ENCODE measurements around the gene GOPC. TPM values are rescaled to one million over a fixed set of nuclear protein-coding genes. Genes with fewer than 3 reads are reported as not detected.

Gene GOPC
- total RNA-seq, 1 donor from 2014 or later, result 35.1 TPM

DNA sequence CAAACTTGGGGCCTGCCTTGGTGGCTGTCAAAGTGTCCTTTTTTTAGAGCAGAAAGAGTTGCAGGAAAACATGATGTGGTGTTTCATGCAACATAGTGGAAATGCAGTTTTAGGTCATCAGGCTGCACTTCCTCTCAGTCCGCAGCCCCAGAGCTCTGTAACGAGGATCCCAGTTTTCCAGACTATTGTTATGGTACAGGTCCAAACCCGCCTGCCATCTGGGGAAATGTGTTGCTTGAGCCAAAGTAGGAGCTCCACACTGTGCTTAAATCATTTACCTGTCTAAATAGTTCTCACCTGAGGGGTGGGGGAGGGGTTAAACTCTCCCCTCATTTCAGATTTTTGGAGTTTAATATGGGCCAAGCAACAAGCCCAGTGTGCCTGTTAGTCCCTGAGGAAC is 59.8 kb downstream of the GOPC start:
- no peak overlapping the region for H3K4me3 Mint-ChIP-seq (ENCODE audit: unreplicated experiment)
- TF ChIP-seq, protein P1, sequence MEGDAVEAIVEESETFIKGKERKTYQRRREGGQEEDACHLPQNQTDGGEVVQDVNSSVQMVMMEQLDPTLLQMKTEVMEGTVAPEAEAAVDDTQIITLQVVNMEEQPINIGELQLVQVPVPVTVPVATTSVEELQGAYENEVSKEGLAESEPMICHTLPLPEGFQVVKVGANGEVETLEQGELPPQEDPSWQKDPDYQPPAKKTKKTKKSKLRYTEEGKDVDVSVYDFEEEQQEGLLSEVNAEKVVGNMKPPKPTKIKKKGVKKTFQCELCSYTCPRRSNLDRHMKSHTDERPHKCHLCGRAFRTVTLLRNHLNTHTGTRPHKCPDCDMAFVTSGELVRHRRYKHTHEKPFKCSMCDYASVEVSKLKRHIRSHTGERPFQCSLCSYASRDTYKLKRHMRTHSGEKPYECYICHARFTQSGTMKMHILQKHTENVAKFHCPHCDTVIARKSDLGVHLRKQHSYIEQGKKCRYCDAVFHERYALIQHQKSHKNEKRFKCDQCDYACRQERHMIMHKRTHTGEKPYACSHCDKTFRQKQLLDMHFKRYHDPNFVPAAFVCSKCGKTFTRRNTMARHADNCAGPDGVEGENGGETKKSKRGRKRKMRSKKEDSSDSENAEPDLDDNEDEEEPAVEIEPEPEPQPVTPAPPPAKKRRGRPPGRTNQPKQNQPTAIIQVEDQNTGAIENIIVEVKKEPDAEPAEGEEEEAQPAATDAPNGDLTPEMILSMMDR (IDR thresholded peaks at IDR 0.05), result no peak
- no peaks in the 10 kb centered on the region for H3K27me3 Mint-ChIP-seq (ENCODE audit: low read depth)
- no peaks in the 10 kb centered on the region for H3K9me3 Mint-ChIP-seq (ENCODE audit: low read depth)
- DNase-seq (ENCODE audit: low spot score), result no peak
- peaks cover 25% of the 10 kb centered on the region for H3K4me1 Mint-ChIP-seq (ENCODE audit: low read depth)
- H3K27ac Mint-ChIP-seq (ENCODE audit: unreplicated experiment), result peak overlapping the region; percentile 17
- peaks cover 48% of the 10 kb centered on the region for H3K36me3 Mint-ChIP-seq (ENCODE audit: low read depth)

DNA sequence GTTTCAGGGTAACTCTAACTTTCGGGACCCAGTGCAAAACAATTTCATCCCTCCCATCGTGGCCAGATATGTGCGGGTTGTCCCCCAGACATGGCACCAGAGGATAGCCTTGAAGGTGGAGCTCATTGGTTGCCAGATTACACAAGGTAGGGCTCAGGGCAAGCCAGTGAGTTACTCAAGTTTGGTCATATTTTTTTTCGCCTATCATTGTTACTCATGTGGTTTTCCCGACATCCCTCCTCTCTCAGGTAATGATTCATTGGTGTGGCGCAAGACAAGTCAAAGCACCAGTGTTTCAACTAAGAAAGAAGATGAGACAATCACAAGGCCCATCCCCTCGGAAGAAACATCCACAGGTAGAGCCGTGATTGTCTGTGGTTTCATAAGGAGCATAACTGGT is 61.6 kb downstream of the GOPC start:
- Mint-ChIP-seq H3K27ac (ENCODE audit: unreplicated experiment) (no peak overlapping the region), H3K27me3 (ENCODE audit: low read depth) (no peaks in the 10 kb centered on the region), H3K9me3 (ENCODE audit: low read depth) (no peaks in the 10 kb centered on the region), H3K4me1 (ENCODE audit: low read depth) (peaks cover 37% of the 10 kb centered on the region), H3K36me3 (ENCODE audit: low read depth) (peaks cover 38% of the 10 kb centered on the region), H3K4me3 (ENCODE audit: unreplicated experiment) (no peak overlapping the region)
- TF ChIP-seq, protein P1 (IDR thresholded peaks at IDR 0.05), result no peak
- DNase-seq (ENCODE audit: low spot score), result no peak

DNA sequence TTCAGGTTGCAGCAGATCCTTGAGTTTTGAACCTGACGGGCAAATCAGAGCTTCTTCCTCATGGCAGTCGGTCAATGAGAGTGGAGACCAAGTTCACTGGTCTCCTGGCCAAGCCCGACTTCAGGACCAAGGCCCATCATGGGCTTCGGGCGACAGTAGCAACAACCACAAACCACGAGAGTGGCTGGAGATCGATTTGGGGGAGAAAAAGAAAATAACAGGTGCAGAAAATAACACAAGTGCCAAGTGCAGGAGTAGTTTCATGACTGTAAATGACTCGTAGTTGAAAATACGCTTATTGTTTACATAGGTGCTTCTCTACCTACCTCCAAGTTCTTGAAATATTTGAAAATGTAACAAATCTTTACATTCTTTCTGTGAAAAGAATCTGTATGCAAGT is 63.7 kb downstream of the GOPC start:
- Mint-ChIP-seq H3K27ac (ENCODE audit: unreplicated experiment) (no peak overlapping the region), H3K4me3 (ENCODE audit: unreplicated experiment) (no peak overlapping the region), H3K4me1 (ENCODE audit: low read depth) (peaks cover 39% of the 10 kb centered on the region), H3K36me3 (ENCODE audit: low read depth) (peaks cover 33% of the 10 kb centered on the region), H3K9me3 (ENCODE audit: low read depth) (no peaks in the 10 kb centered on the region), H3K27me3 (ENCODE audit: low read depth) (no peaks in the 10 kb centered on the region)
- TF ChIP-seq, protein P1 (IDR thresholded peaks at IDR 0.05), result no peak
- no peak for DNase-seq (ENCODE audit: low spot score)

DNA sequence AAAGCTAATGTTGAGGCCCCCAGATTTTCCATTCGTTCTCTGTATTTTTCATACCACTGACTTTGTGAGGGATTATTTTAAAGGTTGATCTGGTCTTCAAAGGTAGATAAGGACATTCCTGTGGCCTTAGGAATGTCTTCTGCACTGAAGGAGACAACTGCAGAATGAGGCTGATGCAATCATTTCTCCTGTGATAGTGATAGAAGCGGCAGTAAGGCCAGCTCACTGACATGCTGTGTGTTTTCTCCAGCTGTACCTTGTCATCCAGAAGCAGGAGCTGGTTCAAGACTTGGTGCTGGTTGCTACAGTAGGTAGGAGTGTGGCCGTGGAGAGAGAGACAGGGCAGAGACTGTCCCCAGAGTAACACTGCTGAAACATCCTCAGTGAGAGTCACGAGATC is 66.0 kb downstream of the GOPC start:
- no peak for DNase-seq (ENCODE audit: low spot score)
- Mint-ChIP-seq H3K4me3 (ENCODE audit: unreplicated experiment) (no peak overlapping the region), H3K36me3 (ENCODE audit: low read depth) (peaks cover 36% of the 10 kb centered on the region), H3K27me3 (ENCODE audit: low read depth) (no peaks in the 10 kb centered on the region), H3K9me3 (ENCODE audit: low read depth) (no peaks in the 10 kb centered on the region), H3K27ac (ENCODE audit: unreplicated experiment) (peak overlapping the region; percentile 86), H3K4me1 (ENCODE audit: low read depth) (peaks cover 47% of the 10 kb centered on the region)
- TF ChIP-seq, protein P1 (IDR thresholded peaks at IDR 0.05), result no peak

DNA sequence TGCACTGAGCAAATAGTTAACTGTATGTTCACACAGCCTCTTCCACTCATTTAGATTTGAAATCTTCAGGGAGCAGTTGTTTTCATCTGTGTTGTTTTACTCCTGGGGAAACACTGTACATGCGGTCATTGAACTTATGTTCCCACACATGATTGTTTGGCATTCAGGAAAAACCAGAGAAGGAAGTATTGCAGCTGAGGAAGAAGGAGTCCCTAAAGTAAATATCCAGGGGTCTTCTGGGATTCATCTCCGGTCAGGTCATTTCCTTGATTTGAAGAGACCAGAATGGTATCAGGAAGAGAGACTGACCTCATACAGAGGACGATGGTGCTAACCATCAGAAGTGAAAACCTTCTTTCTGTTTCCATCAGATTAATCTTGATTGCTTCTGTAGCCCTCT is 67.3 kb downstream of the GOPC start:
- peak overlapping the region; percentile 29 for H3K27ac Mint-ChIP-seq (ENCODE audit: unreplicated experiment)

More for the DNA sequence above, 67.3 kb downstream of the GOPC start:
- no peaks in the 10 kb centered on the region for H3K9me3 Mint-ChIP-seq (ENCODE audit: low read depth)
- TF ChIP-seq, protein P1 (IDR thresholded peaks at IDR 0.05), result no peak
- no peak overlapping the region for H3K4me3 Mint-ChIP-seq (ENCODE audit: unreplicated experiment)
- peaks cover 28% of the 10 kb centered on the region for H3K36me3 Mint-ChIP-seq (ENCODE audit: low read depth)
- H3K4me1 Mint-ChIP-seq (ENCODE audit: low read depth), result peaks cover 55% of the 10 kb centered on the region
- DNase-seq (ENCODE audit: low spot score), result no peak
- H3K27me3 Mint-ChIP-seq (ENCODE audit: low read depth), result no peaks in the 10 kb centered on the region

Measured in chondrocyte (in vitro differentiated cells).